Measurements from ENCODE around the gene RRAD.
A peak's percentile ranks its signal among the peaks of the same experiment; 100 is the strongest.
"Not testable (repeated sequence)": the region's sequence is repeated elsewhere in the genome, so short reads cannot be mapped to it uniquely, and the experiment has no call there.

Gene RRAD

DNA sequence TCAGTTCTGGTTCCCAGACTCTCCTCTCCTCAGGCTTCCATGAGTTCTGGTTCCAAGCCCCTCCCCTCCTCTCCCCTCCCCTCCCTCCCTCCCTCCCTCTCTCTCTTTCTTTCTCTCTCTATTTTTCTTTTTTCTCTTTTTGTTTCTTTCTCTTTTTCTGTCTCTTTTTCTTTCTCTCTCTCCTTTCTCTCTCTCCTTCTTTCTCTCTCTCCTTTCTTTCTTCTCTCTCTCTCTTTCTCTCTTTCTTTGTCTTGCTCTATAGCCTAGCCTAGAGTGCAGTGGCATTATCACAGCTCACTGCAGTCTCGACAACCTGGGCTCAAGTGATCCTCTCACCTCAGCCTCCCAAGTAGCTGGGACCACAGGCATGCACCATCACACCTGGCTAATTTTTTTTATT is 34.9 kb upstream of the RRAD start (continued):
- TF ChIP-seq ZNF274 (IDR thresholded peaks at IDR 0.05; ENCODE audit: low read length) (no peak), ZNF274 (tag by site-specific recombination; IDR thresholded peaks at IDR 0.05; ENCODE audit: borderline replicate concordance) (no peak), KLF1 (tag by site-specific recombination; IDR thresholded peaks at IDR 0.05) (no peak), ZNF169 (tag by site-specific recombination; IDR thresholded peaks at IDR 0.05) (no peak), SETDB1 (IDR thresholded peaks at IDR 0.05; ENCODE audit: insufficient read length, low read length) (no peak), ZSCAN30 (tag by site-specific recombination; IDR thresholded peaks at IDR 0.05) (no peak), ZNF747 (tag by site-specific recombination; IDR thresholded peaks at IDR 0.05) (no peak), EGR2 (tag by site-specific recombination; IDR thresholded peaks at IDR 0.05; ENCODE audit: low read depth) (no peak), ZNF837 (tag by site-specific recombination; IDR thresholded peaks at IDR 0.05) (no peak), ZNF596 (tag by site-specific recombination; IDR thresholded peaks at IDR 0.05) (peak; percentile 87)

DNA sequence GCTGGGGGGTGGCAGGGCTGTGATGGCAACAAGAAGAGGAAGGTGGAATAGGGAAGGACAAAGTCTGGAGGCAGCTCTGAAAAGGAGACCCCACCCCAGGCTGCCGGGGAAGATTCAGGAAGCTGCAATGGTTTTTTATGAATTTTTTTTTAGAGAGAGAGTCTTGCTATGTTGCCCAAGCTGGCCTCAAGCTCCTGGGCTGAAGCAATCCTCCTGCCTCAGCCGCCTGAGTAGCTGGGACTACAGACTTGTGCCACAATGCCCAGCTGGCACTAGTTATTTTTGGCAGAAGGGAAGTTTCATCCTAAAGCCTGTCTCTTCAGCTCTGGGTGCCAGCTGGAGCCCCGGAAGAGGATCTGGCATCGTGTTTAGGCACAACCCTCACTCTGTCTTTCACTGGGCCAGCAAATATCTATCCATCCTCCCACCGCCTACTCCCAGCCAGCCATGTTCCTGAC is 34.4 kb upstream of the RRAD start:
- Histone ChIP-seq H3K4me1 (ENCODE audit: control insufficient read depth, insufficient read depth, low read length) (no peaks in the 10 kb centered on the region), H3K27ac (ENCODE audit: extremely low read depth, low read depth, low read length) (no peak overlapping the region), H3K36me3 (ENCODE audit: control insufficient read depth in 2 of 2, insufficient read depth in 1 of 2, low read length in 2 of 2) (peaks cover 0 to 20% of the 10 kb centered on the region in 2 experiments; a peak in 1 of 3 replicates), H3K9me3 (ENCODE audit: control insufficient read depth, insufficient read depth, low read depth, low read length) (no peaks in the 10 kb centered on the region), H3K4me3 (ENCODE audit: low read depth, low read length) (no peak overlapping the region)
- ChIA-PET CTCF (interaction anchor here (1.2 to 3.8 kb wide), 11 partner anchors 11 to 229 kb away, joined by 4 to 33 read pairs (median 6); no protein-coding TSS in a partner anchor), POLR2A (interaction anchor here (0.6 to 1.6 kb wide), 2 partner anchors 79 to 300 kb away, joined by 3 to 5 read pairs; partner anchors contain the start of gene PDP2)
- TF ChIP-seq BCL11A (tag by site-specific recombination; IDR thresholded peaks at IDR 0.05; ENCODE audit: low read depth) (no peak), ZNF132 (tag by site-specific recombination; IDR thresholded peaks at IDR 0.05; ENCODE audit: borderline replicate concordance) (no peak), ZBTB48 (tag by site-specific recombination; IDR thresholded peaks at IDR 0.05) (no peak)

DNA sequence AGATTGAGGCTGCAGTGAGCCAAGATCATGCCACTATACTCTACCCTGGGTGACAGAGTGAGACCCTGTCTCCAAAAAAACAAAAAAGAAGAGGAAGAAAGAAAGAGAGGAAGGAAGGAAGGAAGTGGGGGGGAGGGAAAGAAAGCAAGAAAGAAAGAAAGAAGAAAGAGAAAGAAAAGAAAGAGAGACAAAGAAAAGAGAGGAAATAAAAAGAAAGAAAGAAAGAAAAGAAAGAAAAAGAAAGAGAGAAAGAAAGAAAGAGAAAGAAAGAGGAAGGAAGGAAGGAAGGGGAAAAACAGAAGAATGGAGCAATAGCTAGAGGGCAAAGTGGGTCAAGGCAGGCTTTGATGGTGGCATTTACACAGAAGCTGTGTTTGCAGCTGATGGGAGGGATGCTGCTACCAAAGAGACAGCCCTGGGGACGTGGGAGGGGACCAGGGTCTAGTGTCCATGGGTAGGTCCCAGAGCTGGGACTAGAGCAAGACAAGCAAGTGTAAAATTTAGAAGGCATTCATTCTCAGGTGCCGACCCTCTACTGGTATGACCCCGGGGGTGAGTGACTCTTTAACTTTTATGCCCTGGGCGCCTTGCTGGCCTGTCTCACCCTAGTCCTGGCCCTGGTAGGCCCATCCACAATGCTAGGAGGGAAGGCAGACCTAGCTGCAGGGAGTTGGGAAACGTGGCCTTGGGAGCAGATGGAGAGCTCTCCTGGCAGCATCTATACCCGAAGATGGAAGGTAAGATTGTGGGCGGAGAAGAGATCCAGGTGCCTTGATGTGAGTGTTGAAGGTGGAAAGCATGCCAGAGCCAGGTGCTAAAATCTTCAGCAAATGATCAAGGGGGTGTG is 33.7 kb upstream of the RRAD start:
- Histone ChIP-seq H3K9me3 (ENCODE audit: control insufficient read depth, insufficient read depth, low read depth, low read length) (no peaks in the 10 kb centered on the region), H3K4me3 (ENCODE audit: low read depth, low read length) (no peak overlapping the region), H3K27ac (ENCODE audit: extremely low read depth, low read depth, low read length) (no peak overlapping the region), H3K36me3 (ENCODE audit: control insufficient read depth in 2 of 2, insufficient read depth in 1 of 2, low read length in 2 of 2) (peaks cover 0 to 14% of the 10 kb centered on the region in 2 experiments; a peak in 1 of 3 replicates), H3K4me1 (ENCODE audit: control insufficient read depth, insufficient read depth, low read length) (no peaks in the 10 kb centered on the region)
- CTCF ChIA-PET = interaction anchor here (0.7 to 3.8 kb wide), 10 partner anchors 9 to 209 kb away, joined by 3 to 33 read pairs (median 6); no protein-coding TSS in a partner anchor
- TF ChIP-seq BCL11A (tag by site-specific recombination; IDR thresholded peaks at IDR 0.05; ENCODE audit: low read depth) (no peak), KLF9 (tag by site-specific recombination; IDR thresholded peaks at IDR 0.05; ENCODE audit: low read depth) (0 out of 2 replicates have a peak, but pooled peaks have one; percentile 15), ZNF366 (tag by site-specific recombination; conservative IDR thresholded peaks at IDR 0.05) (peak; percentile 94), PRDM1 (tag by site-specific recombination; IDR thresholded peaks at IDR 0.05) (peak; percentile 28; the same call in 1 of the 2 replicates)
- POLR2A ChIA-PET = interaction anchor here (0.6 to 0.7 kb wide), 2 partner anchors 22 to 301 kb away, joined by 3 read pairs; no protein-coding TSS in a partner anchor

DNA sequence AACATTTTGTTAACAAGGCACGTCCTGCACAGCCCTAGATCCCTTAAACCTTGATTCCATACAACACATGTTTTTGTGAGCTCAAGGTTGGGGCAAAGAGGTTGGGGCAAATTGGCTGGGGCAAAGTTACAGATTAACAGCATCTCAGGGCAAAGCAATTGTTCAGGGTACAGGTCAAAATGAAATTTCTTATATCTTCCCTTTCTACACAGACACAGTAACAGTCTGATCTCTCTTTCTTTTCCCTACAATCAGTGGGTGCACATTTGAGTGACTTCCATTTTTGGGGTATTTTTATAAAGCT is 30.8 kb upstream of the RRAD start:
- POLR2A ChIA-PET = not testable (repeated sequence)

DNA sequence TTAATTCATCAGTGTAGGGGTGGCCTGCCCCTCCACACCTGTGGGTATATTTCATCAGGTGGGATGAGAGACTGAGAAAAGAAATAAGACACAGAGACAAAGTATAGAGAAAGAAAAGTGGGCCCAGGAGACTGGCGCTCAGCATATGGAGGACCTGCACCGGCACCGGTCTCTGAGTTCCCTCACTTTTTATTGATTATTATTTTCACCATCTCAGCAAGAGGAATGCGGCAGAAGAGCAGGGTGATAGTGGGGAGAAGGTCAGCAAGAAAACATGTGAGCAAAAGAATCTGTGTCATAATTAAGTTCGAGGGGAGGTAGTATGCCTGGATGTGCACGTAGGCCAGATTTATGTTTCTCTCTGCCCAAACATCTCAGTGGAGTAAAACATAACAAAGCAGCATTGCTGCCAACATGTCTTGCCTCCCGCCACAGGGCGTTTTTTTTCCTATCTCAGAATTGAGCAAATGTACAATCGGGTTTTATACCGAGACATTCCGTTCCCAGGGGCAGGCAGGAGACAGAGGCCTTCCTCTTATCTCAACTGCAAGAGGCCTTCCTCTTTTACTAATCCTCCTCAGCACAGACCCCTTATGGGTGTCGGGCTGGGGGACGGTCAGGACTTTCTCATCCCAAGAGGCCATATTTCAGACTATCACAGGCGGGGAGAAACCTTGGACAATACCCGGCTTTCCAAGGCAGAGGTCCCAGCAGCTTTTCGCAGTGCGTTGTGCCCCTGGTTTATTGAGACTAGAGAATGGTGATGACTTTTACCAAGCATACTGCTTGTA is 30.2 kb upstream of the RRAD start:
- CTCF ChIA-PET = interaction anchor here (0.8 to 3.0 kb wide), 3 partner anchors 16 to 58 kb away, joined by 3 to 13 read pairs (median 3); no protein-coding TSS in a partner anchor
- H3K27ac ChIP-seq (ENCODE audit: extremely low read depth, low read depth, low read length); H3K4me1 ChIP-seq (ENCODE audit: control insufficient read depth, insufficient read depth, low read length); POLR2A ChIA-PET; H3K9me3 ChIP-seq (ENCODE audit: control insufficient read depth, insufficient read depth, low read depth, low read length); H3K4me3 ChIP-seq (ENCODE audit: low read depth, low read length); H3K36me3 ChIP-seq (ENCODE audit: control insufficient read depth in 2 of 2, insufficient read depth in 1 of 2, low read length in 2 of 2): not testable (repeated sequence)

More for the DNA sequence above, 30.8 kb upstream of the RRAD start:
- H3K9me3 ChIP-seq (ENCODE audit: control insufficient read depth, insufficient read depth, low read depth, low read length); H3K36me3 ChIP-seq (ENCODE audit: control insufficient read depth in 2 of 2, insufficient read depth in 1 of 2, low read length in 2 of 2); H3K4me1 ChIP-seq (ENCODE audit: control insufficient read depth, insufficient read depth, low read length); H3K27ac ChIP-seq (ENCODE audit: extremely low read depth, low read depth, low read length); H3K4me3 ChIP-seq (ENCODE audit: low read depth, low read length): not testable (repeated sequence)
- CTCF ChIA-PET = interaction anchor here (0.8 to 3.0 kb wide), 5 partner anchors 16 to 160 kb away, joined by 3 to 13 read pairs (median 3); no protein-coding TSS in a partner anchor

Measured in HEK293 (cell line).